Nephron (organoid): ENCODE results near the gene TRAFD1.
A peak's percentile ranks its signal among the peaks of the same experiment; 100 is the strongest.

ENCODE experiments used
- H3K27ac Mint-ChIP-seq, 3 experiments: 2 replicates each; pipeline ENCODE4 v1.8.0; 2020; ENCODE audit warnings: mixed read lengths in 3 of 3, mild to moderate bottlenecking in 2 of 3, moderate library complexity in 1 of 3
- H3K27me3 Mint-ChIP-seq: 2 replicates; pipeline ENCODE4 v1.8.0; 2021; ENCODE audit warnings: low read depth, mild to moderate bottlenecking, moderate library complexity, mixed read lengths
- H3K36me3 Mint-ChIP-seq: 2 replicates; pipeline ENCODE4 v1.8.0; 2020; ENCODE audit warnings: low read depth, mixed read lengths
- H3K4me1 Mint-ChIP-seq: 2 replicates; pipeline ENCODE4 v1.8.0; 2020; ENCODE audit warnings: mixed read lengths
- H3K4me3 Mint-ChIP-seq, 3 experiments: 2 replicates each; pipeline ENCODE4 v1.8.0; 2020; ENCODE audit warnings: mild to moderate bottlenecking in 3 of 3, mixed read lengths in 3 of 3, moderate library complexity in 2 of 3
- H3K9me3 Mint-ChIP-seq: 2 replicates; pipeline ENCODE4 v1.8.0; 2020; ENCODE audit warnings: mixed read lengths
- CTCF ChIP-seq, 3 experiments: fragments of 200-600 bp; sonication (generic); IDR thresholded peaks; one replicate each; pipeline ENCODE4 v1.5.0; 2021; ENCODE audit warnings: antibody characterized with exemption in 3 of 3; ENCODE audit not compliant: unreplicated experiment in 3 of 3

Gene TRAFD1

GRCh38 chr12:112124918-112125249, 476 bp upstream of the TRAFD1 start:
- peaks cover 38% of the 10 kb centered on the region for H3K4me1 Mint-ChIP-seq
- no peaks in the 10 kb centered on the region for H3K36me3 Mint-ChIP-seq
- no peak for TF ChIP-seq CTCF (IDR thresholded peaks at IDR 0.05; ENCODE audit: unreplicated experiment in 3 of 3)
- H3K27me3 Mint-ChIP-seq = no peaks in the 10 kb centered on the region
- H3K4me3 Mint-ChIP-seq = peak overlapping the region; percentile 83 to 90 (median 83)
- peak overlapping the region; percentile 77 to 92 (median 86) for H3K27ac Mint-ChIP-seq
- no peaks in the 10 kb centered on the region for H3K9me3 Mint-ChIP-seq

GRCh38 chr12:112126000-112126438, 659 bp downstream of the TRAFD1 start:
- peaks cover under 1% of the 10 kb centered on the region for H3K36me3 Mint-ChIP-seq
- peaks cover 32% of the 10 kb centered on the region for H3K4me1 Mint-ChIP-seq
- peak overlapping the region; percentile 83 to 90 (median 83) for H3K4me3 Mint-ChIP-seq
- H3K9me3 Mint-ChIP-seq = no peaks in the 10 kb centered on the region
- no peaks in the 10 kb centered on the region for H3K27me3 Mint-ChIP-seq
- no peak for TF ChIP-seq CTCF (IDR thresholded peaks at IDR 0.05; ENCODE audit: unreplicated experiment in 3 of 3)
- peak overlapping the region; percentile 18 to 81 (median 80) for H3K27ac Mint-ChIP-seq

- peak overlapping the region; percentile 83 to 90 (median 83) for H3K4me3 Mint-ChIP-seq
- H3K9me3 Mint-ChIP-seq = no peaks in the 10 kb centered on the region
- peak overlapping the region; percentile 18 to 69 (median 44) for H3K27ac Mint-ChIP-seq
- H3K36me3 Mint-ChIP-seq = peaks cover 3% of the 10 kb centered on the region
- no peaks in the 10 kb centered on the region for H3K27me3 Mint-ChIP-seq
- peaks cover 28% of the 10 kb centered on the region for H3K4me1 Mint-ChIP-seq
- TF ChIP-seq CTCF (IDR thresholded peaks at IDR 0.05; ENCODE audit: unreplicated experiment in 3 of 3) = no peak
Observed at GRCh38 chr12:112126911-112127310, 1.6 kb downstream of the TRAFD1 start.

GRCh38 chr12:112130441-112130998, 5.2 kb downstream of the TRAFD1 start:
- no peak for TF ChIP-seq CTCF (IDR thresholded peaks at IDR 0.05; ENCODE audit: unreplicated experiment in 3 of 3)
- Mint-ChIP-seq H3K9me3 (no peaks in the 10 kb centered on the region), H3K27ac (peak overlapping the region in 1 of 3 experiments; percentile 27), H3K4me1 (peaks cover 11% of the 10 kb centered on the region), H3K36me3 (peaks cover 10% of the 10 kb centered on the region), H3K4me3 (no peak overlapping the region), H3K27me3 (no peaks in the 10 kb centered on the region)

- H3K9me3 Mint-ChIP-seq = no peaks in the 10 kb centered on the region
- peaks cover 7% of the 10 kb centered on the region for H3K4me1 Mint-ChIP-seq
- H3K36me3 Mint-ChIP-seq = peaks cover 11% of the 10 kb centered on the region
- H3K27ac Mint-ChIP-seq = no peak overlapping the region
- H3K27me3 Mint-ChIP-seq = no peaks in the 10 kb centered on the region
- no peak for TF ChIP-seq CTCF (IDR thresholded peaks at IDR 0.05; ENCODE audit: unreplicated experiment in 3 of 3)
- no peak overlapping the region for H3K4me3 Mint-ChIP-seq
Observed at GRCh38 chr12:112131686-112132085, 6.3 kb downstream of the TRAFD1 start.

- no peak overlapping the region for H3K27ac Mint-ChIP-seq
- no peaks in the 10 kb centered on the region for H3K4me1 Mint-ChIP-seq
Observed at GRCh38 chr12:112133418-112133817, 8.1 kb downstream of the TRAFD1 start.

More at GRCh38 chr12:112133418-112133817, 8.1 kb downstream of the TRAFD1 start:
- Mint-ChIP-seq H3K9me3 (no peaks in the 10 kb centered on the region), H3K27me3 (no peaks in the 10 kb centered on the region), H3K4me3 (no peak overlapping the region), H3K36me3 (peaks cover 13% of the 10 kb centered on the region)
- no peak for TF ChIP-seq CTCF (IDR thresholded peaks at IDR 0.05; ENCODE audit: unreplicated experiment in 3 of 3)
